Neural progenitor cell (in vitro differentiated cells): Measurements from ENCODE around the gene ENAH. TPM values are rescaled to one million over a fixed set of nuclear protein-coding genes. Genes with fewer than 3 reads are reported as not detected.
"Not testable (repeated sequence)": the region's sequence is repeated elsewhere in the genome, so short reads cannot be mapped to it uniquely, and the experiment has no call there.

ENCODE experiments used
- DNase-seq: peaks from one replicate; pipeline ENCODE4 v3.0.0-alpha.2; 2016; ENCODE audit warnings: low spot score
- H2AFZ ChIP-seq: fragments of 200-600 bp; sonication (generic); replicated peaks from 2 replicates; pipeline ENCODE4 v1.6.1; 2016; ENCODE audit warnings: antibody characterized with exemption
- H3F3A ChIP-seq: fragments of 200-600 bp; sonication (generic); 2 replicates; pipeline ENCODE4 v1.6.1; 2016; ENCODE audit warnings: antibody characterized with exemption, low read depth
- H3K27ac ChIP-seq: fragments of 200-600 bp; sonication (generic); 2 replicates; pipeline ENCODE4 v1.5.1; 2016; ENCODE audit warnings: mild to moderate bottlenecking
- H3K27me3 ChIP-seq: fragments of 200-600 bp; sonication (generic); 2 replicates; pipeline ENCODE4 v1.6.1; 2016; ENCODE audit warnings: mild to moderate bottlenecking, moderate library complexity
- H3K36me3 ChIP-seq: fragments of 200-600 bp; sonication (generic); 2 replicates; pipeline ENCODE4 v1.5.1; 2016
- H3K4me1 ChIP-seq: fragments of 200-600 bp; sonication (generic); 2 replicates; pipeline ENCODE4 v1.6.1; 2016; ENCODE audit warnings: mixed run types
- H3K4me2 ChIP-seq: fragments of 200-600 bp; sonication (generic); 2 replicates; pipeline ENCODE4 v1.6.1; 2016
- H3K4me3 ChIP-seq: fragments of 200-600 bp; sonication (generic); 2 replicates; pipeline ENCODE4 v1.5.1; 2016
- H3K79me2 ChIP-seq: fragments of 200-600 bp; sonication (generic); 2 replicates; pipeline ENCODE4 v1.6.1; 2016; ENCODE audit warnings: low read depth
- H3K9ac ChIP-seq: fragments of 200-600 bp; sonication (generic); 2 replicates; pipeline ENCODE4 v1.6.1; 2016
- H3K9me3 ChIP-seq: fragments of 200-600 bp; sonication (generic); 2 replicates; pipeline ENCODE4 v1.5.1; 2016; ENCODE audit warnings: low read depth
- H4K20me1 ChIP-seq: fragments of 200-600 bp; sonication (generic); 2 replicates; pipeline ENCODE4 v1.6.1; 2016; ENCODE audit warnings: low read depth
- H3K27ac Mint-ChIP-seq: 3 replicates; pipeline ENCODE4 v1.8.0; 2021; ENCODE audit warnings: mixed read lengths
- H3K27me3 Mint-ChIP-seq: 2 replicates; pipeline ENCODE4 v1.8.0; 2022; ENCODE audit warnings: low read depth, mild to moderate bottlenecking, inconsistent platforms, moderate library complexity, mixed read lengths; ENCODE audit not compliant: insufficient read depth
- H3K36me3 Mint-ChIP-seq: 3 replicates; pipeline ENCODE4 v1.8.0; 2021; ENCODE audit warnings: mixed read lengths
- H3K4me1 Mint-ChIP-seq: 3 replicates; pipeline ENCODE4 v1.8.0; 2021; ENCODE audit warnings: mixed read lengths
- H3K4me3 Mint-ChIP-seq: 3 replicates; pipeline ENCODE4 v1.8.0; 2021; ENCODE audit warnings: mild to moderate bottlenecking, moderate library complexity, mixed read lengths
- H3K9me3 Mint-ChIP-seq: 3 replicates; pipeline ENCODE4 v1.8.0; 2020; ENCODE audit warnings: mixed read lengths
- EZH2 ChIP-seq: fragments of 200-600 bp; sonication (generic); IDR thresholded peaks from 2 replicates; pipeline ENCODE4 v1.6.1; 2017; ENCODE audit warnings: antibody characterized with exemption, mild to moderate bottlenecking, moderate library complexity
- EZH2phosphoT487 ChIP-seq: fragments of 200-600 bp; sonication (generic); IDR thresholded peaks from 2 replicates; pipeline ENCODE4 v1.6.1; 2017; ENCODE audit warnings: antibody characterized with exemption
- total RNA-seq: library from RNA; depleted of rRNA; stranded (reverse); fragments of >200 nt; gene quantifications from 2 replicates; pipeline ENCODE4 v1.2.3, GENCODE V29; 2015; ENCODE audit warnings: low replicate concordance
- TF ChIP-seq, protein P1 (sequence below): fragments of 200-600 bp; sonication (generic); IDR thresholded peaks from 2 replicates; pipeline ENCODE4 v1.5.1; 2017; ENCODE audit warnings: antibody characterized with exemption, mild to moderate bottlenecking

ENAH gene
- total RNA-seq, 1 donor from 2014 or later: 346 TPM

DNA sequence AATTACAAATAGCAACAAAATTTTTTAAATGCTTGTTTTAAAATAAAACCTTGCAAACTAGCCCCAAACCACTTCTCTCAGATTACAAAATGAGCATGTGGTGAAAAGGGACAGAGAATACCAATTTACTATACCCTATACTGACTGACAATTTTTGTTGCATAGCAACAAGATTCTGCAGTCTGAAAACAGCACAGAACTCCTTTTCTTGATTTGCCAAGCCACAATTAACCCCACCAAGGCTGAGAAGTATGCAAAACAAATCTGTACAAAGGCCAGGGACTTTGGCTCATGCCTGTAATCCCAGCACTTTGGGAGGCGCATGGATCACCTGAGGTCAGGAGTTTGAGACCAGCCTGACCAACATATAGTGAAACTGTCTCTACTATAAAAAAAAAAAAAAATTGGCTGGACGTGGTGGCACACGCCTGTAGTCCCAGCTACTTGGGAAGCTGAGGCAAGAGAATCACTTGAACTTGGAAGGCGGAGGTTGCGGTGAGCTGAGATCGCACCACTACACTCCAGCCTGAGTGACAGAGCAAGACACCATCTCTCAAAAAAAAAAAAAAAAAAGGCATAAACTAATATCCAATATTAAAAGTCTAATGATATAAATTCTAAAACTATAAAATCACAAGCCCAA, 21.8 kb downstream of the ENAH start:
- Mint-ChIP-seq H3K4me3 (no peak overlapping the region), H3K36me3 (peaks cover 34% of the 10 kb centered on the region), H3K27ac (no peak overlapping the region), H3K9me3 (no peaks in the 10 kb centered on the region), H3K27me3 (peaks cover 2% of the 10 kb centered on the region), H3K4me1 (peaks cover 20% of the 10 kb centered on the region)
- Histone ChIP-seq H3K36me3 (peaks cover 6% of the 10 kb centered on the region), H4K20me1 (peaks cover 100% of the 10 kb centered on the region), H3F3A (peaks cover 25% of the 10 kb centered on the region), H3K79me2 (peaks cover 100% of the 10 kb centered on the region), H3K9me3 (no peaks in the 10 kb centered on the region), H2AFZ (no peak overlapping the region), H3K9ac (no peak overlapping the region), H3K27me3 (no peaks in the 10 kb centered on the region), H3K4me1 (peaks cover 54% of the 10 kb centered on the region), H3K4me3 (peak overlapping the region; percentile 0), H3K27ac (peak overlapping the region; percentile 47), H3K4me2 (peak overlapping the region; percentile 21)
- no peak for DNase-seq
- TF ChIP-seq, protein P1, sequence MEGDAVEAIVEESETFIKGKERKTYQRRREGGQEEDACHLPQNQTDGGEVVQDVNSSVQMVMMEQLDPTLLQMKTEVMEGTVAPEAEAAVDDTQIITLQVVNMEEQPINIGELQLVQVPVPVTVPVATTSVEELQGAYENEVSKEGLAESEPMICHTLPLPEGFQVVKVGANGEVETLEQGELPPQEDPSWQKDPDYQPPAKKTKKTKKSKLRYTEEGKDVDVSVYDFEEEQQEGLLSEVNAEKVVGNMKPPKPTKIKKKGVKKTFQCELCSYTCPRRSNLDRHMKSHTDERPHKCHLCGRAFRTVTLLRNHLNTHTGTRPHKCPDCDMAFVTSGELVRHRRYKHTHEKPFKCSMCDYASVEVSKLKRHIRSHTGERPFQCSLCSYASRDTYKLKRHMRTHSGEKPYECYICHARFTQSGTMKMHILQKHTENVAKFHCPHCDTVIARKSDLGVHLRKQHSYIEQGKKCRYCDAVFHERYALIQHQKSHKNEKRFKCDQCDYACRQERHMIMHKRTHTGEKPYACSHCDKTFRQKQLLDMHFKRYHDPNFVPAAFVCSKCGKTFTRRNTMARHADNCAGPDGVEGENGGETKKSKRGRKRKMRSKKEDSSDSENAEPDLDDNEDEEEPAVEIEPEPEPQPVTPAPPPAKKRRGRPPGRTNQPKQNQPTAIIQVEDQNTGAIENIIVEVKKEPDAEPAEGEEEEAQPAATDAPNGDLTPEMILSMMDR: no peak
- no peak for TF ChIP-seq EZH2phosphoT487
- TF ChIP-seq EZH2: no peak

DNA sequence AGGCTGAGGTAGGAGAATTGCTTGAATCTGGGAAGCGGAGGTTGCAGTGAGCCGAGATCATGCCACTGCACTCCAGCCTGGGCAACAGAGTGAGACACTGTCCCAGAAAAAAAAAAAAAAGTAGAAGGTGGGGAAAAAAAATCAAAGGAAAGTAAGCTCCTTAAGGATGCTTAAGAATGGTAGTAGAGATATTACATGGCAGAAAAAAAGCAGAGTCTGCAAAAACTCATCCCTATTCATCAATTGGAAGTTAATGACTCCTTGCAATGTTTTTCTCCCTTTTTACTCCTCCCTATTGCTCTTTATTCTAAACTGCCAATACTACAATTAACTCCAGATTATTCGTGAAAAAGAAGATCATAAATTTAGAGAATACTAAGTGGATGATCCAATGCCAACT, 23.4 kb downstream of the ENAH start:
- H3K4me2 ChIP-seq: peak overlapping the region; percentile 21
- H3K27me3 ChIP-seq: no peaks in the 10 kb centered on the region
- H3K27ac ChIP-seq: peak overlapping the region; percentile 47
- H3K9ac ChIP-seq: no peak overlapping the region
- H3K4me3 ChIP-seq: no peak overlapping the region
- peaks cover 37% of the 10 kb centered on the region for H3K36me3 Mint-ChIP-seq
- TF ChIP-seq EZH2: no peak
- TF ChIP-seq, protein P1: no peak
- TF ChIP-seq EZH2phosphoT487: no peak
- peaks cover 3% of the 10 kb centered on the region for H3K9me3 Mint-ChIP-seq
- no peaks in the 10 kb centered on the region for H3K9me3 ChIP-seq
- H3K27me3 Mint-ChIP-seq: peaks cover 2% of the 10 kb centered on the region
- no peak overlapping the region for H3K4me3 Mint-ChIP-seq
- H3K27ac Mint-ChIP-seq: no peak overlapping the region
- H3K4me1 Mint-ChIP-seq: peaks cover 20% of the 10 kb centered on the region
- H3K79me2 ChIP-seq: peaks cover 100% of the 10 kb centered on the region
- DNase-seq: no peak
- peaks cover 31% of the 10 kb centered on the region for H3F3A ChIP-seq
- H3K4me1 ChIP-seq: peaks cover 64% of the 10 kb centered on the region
- peaks cover under 1% of the 10 kb centered on the region for H3K36me3 ChIP-seq
- peaks cover 99% of the 10 kb centered on the region for H4K20me1 ChIP-seq
- H2AFZ ChIP-seq: no peak overlapping the region

DNA sequence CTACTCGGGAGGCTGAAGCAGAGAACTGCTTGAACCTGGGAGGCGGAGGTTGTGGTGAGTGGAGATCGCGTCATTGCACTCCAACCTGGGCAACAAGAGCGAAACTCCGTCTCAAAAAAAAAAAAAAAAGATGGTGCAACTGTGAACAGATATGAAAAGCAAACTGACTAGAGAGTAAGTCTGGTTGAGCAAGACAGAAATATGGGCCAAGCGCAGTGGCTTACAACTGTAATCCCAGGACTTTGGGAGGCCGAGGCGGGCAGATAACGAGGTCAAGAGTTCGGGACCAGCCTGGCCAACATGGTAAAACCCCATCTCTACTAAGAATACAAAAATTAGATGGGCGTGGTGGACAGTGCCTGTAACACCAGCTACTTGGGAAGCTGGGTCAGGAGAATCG, 24.1 kb downstream of the ENAH start:
- Histone ChIP-seq H3F3A (peaks cover 31% of the 10 kb centered on the region), H3K4me1 (peaks cover 64% of the 10 kb centered on the region), H3K79me2 (peaks cover 100% of the 10 kb centered on the region), H4K20me1 (peaks cover 99% of the 10 kb centered on the region)
- not testable (repeated sequence) for DNase-seq, H3K9me3 ChIP-seq, H3K36me3 ChIP-seq, H3K4me3 Mint-ChIP-seq, H2AFZ ChIP-seq, H3K27me3 Mint-ChIP-seq, H3K27me3 ChIP-seq, H3K4me3 ChIP-seq, H3K27ac Mint-ChIP-seq, H3K4me2 ChIP-seq, H3K27ac ChIP-seq, H3K9ac ChIP-seq, H3K9me3 Mint-ChIP-seq
- Mint-ChIP-seq H3K4me1 (peaks cover 20% of the 10 kb centered on the region), H3K36me3 (peaks cover 36% of the 10 kb centered on the region)

DNA sequence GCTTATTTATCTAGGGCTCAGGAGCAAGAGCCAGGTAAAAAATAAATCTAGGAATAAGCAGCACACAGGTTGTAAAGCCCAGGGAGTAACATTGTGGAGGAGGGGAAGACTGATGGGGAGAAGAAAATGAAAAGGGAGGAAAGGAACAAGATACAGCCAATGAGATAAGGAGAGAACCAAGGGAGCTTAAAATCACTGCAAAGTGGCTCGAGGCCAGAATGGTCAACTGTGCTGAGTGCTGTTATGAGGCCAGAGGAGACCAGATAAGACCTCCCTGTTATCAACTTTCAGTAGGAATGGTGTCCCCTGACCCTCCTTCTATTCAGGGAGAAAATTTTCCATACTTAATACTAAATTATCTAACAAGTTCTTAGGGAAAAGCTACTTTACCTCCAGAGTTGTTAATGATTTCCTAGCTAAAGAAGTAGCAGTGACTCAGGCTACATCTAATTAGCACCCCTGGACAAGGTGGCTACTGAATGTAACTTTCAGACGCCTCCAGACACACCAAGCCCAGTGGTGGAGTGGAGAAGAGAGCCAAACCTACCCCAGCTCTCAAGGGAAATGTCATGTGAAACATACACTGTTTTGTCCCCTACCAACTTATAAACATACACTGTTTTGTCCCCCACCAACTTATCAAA, 25.5 kb downstream of the ENAH start:
- peak overlapping the region; percentile 58 for H3K27ac ChIP-seq
- no peaks in the 10 kb centered on the region for H3K9me3 ChIP-seq
- H2AFZ ChIP-seq: no peak overlapping the region
- H3K79me2 ChIP-seq: peaks cover 100% of the 10 kb centered on the region
- peaks cover 2% of the 10 kb centered on the region for H3K27me3 Mint-ChIP-seq
- peaks cover 31% of the 10 kb centered on the region for H3F3A ChIP-seq
- no peak for DNase-seq
- H3K27ac Mint-ChIP-seq: no peak overlapping the region
- no peak overlapping the region for H3K4me3 Mint-ChIP-seq
- H3K4me3 ChIP-seq: no peak overlapping the region
- peaks cover 40% of the 10 kb centered on the region for H3K36me3 Mint-ChIP-seq
- no peak for TF ChIP-seq EZH2
- TF ChIP-seq EZH2phosphoT487: no peak
- TF ChIP-seq, protein P1: no peak
- H3K27me3 ChIP-seq: no peaks in the 10 kb centered on the region
- no peak overlapping the region for H3K9ac ChIP-seq
- H3K4me1 Mint-ChIP-seq: peaks cover 20% of the 10 kb centered on the region
- H3K4me1 ChIP-seq: peaks cover 61% of the 10 kb centered on the region
- H3K9me3 Mint-ChIP-seq: peaks cover 12% of the 10 kb centered on the region
- H3K4me2 ChIP-seq: no peak overlapping the region
- peaks cover 87% of the 10 kb centered on the region for H4K20me1 ChIP-seq
- H3K36me3 ChIP-seq: no peaks in the 10 kb centered on the region
